ENCODE data around the gene DMRTA1. TPM values are rescaled to one million over a fixed set of nuclear protein-coding genes. Genes with fewer than 3 reads are reported as not detected.

The DMRTA1 gene
- total and polyA plus RNA-seq, 2 experiments from 2014 or later = 4.1 to 8.8 TPM

- TF ChIP-seq ZNF331 (CRISPR knock-in tag; IDR thresholded peaks at IDR 0.05; ENCODE audit: low read depth) (no peak), POLR2AphosphoS5 (IDR thresholded peaks at IDR 0.05; ENCODE audit: low read depth) (no peak)
These were observed 30.5 kb upstream of the DMRTA1 start (continued) for GRCh38 chr9:22415941-22416691.

- H3K4me1 ChIP-seq (ENCODE audit: insufficient read depth) = 0 out of 2 replicates have a peak, but pooled peaks cover 6% of the 10 kb centered on the region
- no peaks in the 10 kb centered on the region for H3K27me3 ChIP-seq (ENCODE audit: insufficient read depth)
- no peak overlapping the region for H3K4me2 ChIP-seq
- H3K79me2 ChIP-seq (replicated peaks; ENCODE audit: insufficient read depth) = no peaks in the 10 kb centered on the region
- no peaks in the 10 kb centered on the region for H4K20me1 ChIP-seq (replicated peaks; ENCODE audit: insufficient read depth)
- ATAC-seq = no peak
- peak overlapping the region; percentile 85; the same call in 1 of the 2 replicates for H2AFZ ChIP-seq
- Mint-ChIP-seq H3K36me3 (ENCODE audit: low read depth) (no peaks in the 10 kb centered on the region), H3K4me3 (no peak overlapping the region), H3K27ac (no peak overlapping the region), H3K4me1 (peaks cover 7% of the 10 kb centered on the region; the same call in 2 of the 3 replicates), H3K27me3 (ENCODE audit: insufficient read depth, low read depth, poor library complexity) (no peaks in the 10 kb centered on the region), H3K9me3 (no peaks in the 10 kb centered on the region)
- peak; percentile 2 for DNase-seq (ENCODE audit: low spot score)
- no peaks in the 10 kb centered on the region for H3F3A ChIP-seq (replicated peaks; ENCODE audit: low read depth)
- TF ChIP-seq POLR2AphosphoS5 (IDR thresholded peaks at IDR 0.05; ENCODE audit: low read depth) (no peak), EZH2phosphoT487 (IDR thresholded peaks at IDR 0.05; ENCODE audit: unreplicated experiment) (no peak), EZH2 (IDR thresholded peaks at IDR 0.05; ENCODE audit: low read depth, unreplicated experiment) (no peak), ETS1 (IDR thresholded peaks at IDR 0.05) (no peak), STAT1 (IDR thresholded peaks at IDR 0.05; ENCODE audit: unreplicated experiment) (no peak), NANOG (IDR thresholded peaks at IDR 0.05; ENCODE audit: borderline replicate concordance) (no peak)
- no peak overlapping the region for H3K4me3 ChIP-seq
- H3K36me3 ChIP-seq (ENCODE audit: insufficient read depth) = no peaks in the 10 kb centered on the region
- H3K27ac ChIP-seq (ENCODE audit: low read depth) = no peak overlapping the region
- no peaks in the 10 kb centered on the region for H3K9me2 ChIP-seq (ENCODE audit: insufficient read depth)
These were observed 29.9 kb upstream of the DMRTA1 start for GRCh38 chr9:22416692-22417060.

GRCh38 chr9:22423566-22423965 is 23.1 kb upstream of the DMRTA1 start:
- H3K36me3 Mint-ChIP-seq (ENCODE audit: low read depth) = no peaks in the 10 kb centered on the region
- no peak overlapping the region for H2AFZ ChIP-seq
- H3K4me2 ChIP-seq = no peak overlapping the region
- no peaks in the 10 kb centered on the region for H3K27me3 Mint-ChIP-seq (ENCODE audit: insufficient read depth, low read depth, poor library complexity)
- no peak overlapping the region for H3K4me3 ChIP-seq
- no peaks in the 10 kb centered on the region for H3K36me3 ChIP-seq (ENCODE audit: insufficient read depth)
- no peaks in the 10 kb centered on the region for H3K4me1 ChIP-seq (ENCODE audit: insufficient read depth)
- no peak overlapping the region for H3K27ac ChIP-seq (ENCODE audit: low read depth)
- no peaks in the 10 kb centered on the region for H4K20me1 ChIP-seq (replicated peaks; ENCODE audit: insufficient read depth)
- no peaks in the 10 kb centered on the region for H3K9me3 Mint-ChIP-seq
- DNase-seq (ENCODE audit: low spot score) (no peak), ATAC-seq (no peak)
- peaks cover 6% of the 10 kb centered on the region; the same call in 2 of the 3 replicates for H3K4me1 Mint-ChIP-seq
- no peaks in the 10 kb centered on the region for H3F3A ChIP-seq (replicated peaks; ENCODE audit: low read depth)
- no peaks in the 10 kb centered on the region for H3K9me2 ChIP-seq (ENCODE audit: insufficient read depth)
- H3K4me3 Mint-ChIP-seq = no peak overlapping the region
- H3K27me3 ChIP-seq (ENCODE audit: insufficient read depth) = no peaks in the 10 kb centered on the region
- no peak overlapping the region for H3K27ac Mint-ChIP-seq
- no peaks in the 10 kb centered on the region for H3K79me2 ChIP-seq (replicated peaks; ENCODE audit: insufficient read depth)
- TF ChIP-seq JUNB (IDR thresholded peaks at IDR 0.05; ENCODE audit: unreplicated experiment) (no peak), NANOG (IDR thresholded peaks at IDR 0.05; ENCODE audit: borderline replicate concordance) (no peak), CTCF (conservative IDR thresholded peaks at IDR 0.05; ENCODE audit: low read depth in 2 of 2) (no peak), ETS1 (IDR thresholded peaks at IDR 0.05) (no peak), ZNF114 (CRISPR knock-in tag; IDR thresholded peaks at IDR 0.05) (no peak)
